Gastrocnemius medialis (tissue), 4 donors: ENCODE results near the gene THRSP.

ENCODE experiments used
- CTCF ChIP-seq, 5 experiments: fragments of 450-650 bp in 3 of 5; fragments of 200-600 bp in 2 of 5; sonication (generic) in 2 of 5; IDR thresholded peaks in 4 of 5; conservative IDR thresholded peaks in 1 of 5; 1 replicate in 4 of 5; 2 replicates in 1 of 5; pipeline ENCODE4 v1.5.1; 2016 to 2019; ENCODE audit warnings: antibody characterized with exemption in 5 of 5, mild to moderate bottlenecking in 3 of 5, moderate library complexity in 3 of 5
- POLR2A ChIP-seq, 2 donors: fragments of 450-650 bp; IDR thresholded peaks; one replicate each; pipeline ENCODE4 v1.6.1; 2017; ENCODE audit warnings: antibody characterized with exemption in 2 of 2, mild to moderate bottlenecking in 2 of 2, moderate library complexity in 2 of 2

DNA sequence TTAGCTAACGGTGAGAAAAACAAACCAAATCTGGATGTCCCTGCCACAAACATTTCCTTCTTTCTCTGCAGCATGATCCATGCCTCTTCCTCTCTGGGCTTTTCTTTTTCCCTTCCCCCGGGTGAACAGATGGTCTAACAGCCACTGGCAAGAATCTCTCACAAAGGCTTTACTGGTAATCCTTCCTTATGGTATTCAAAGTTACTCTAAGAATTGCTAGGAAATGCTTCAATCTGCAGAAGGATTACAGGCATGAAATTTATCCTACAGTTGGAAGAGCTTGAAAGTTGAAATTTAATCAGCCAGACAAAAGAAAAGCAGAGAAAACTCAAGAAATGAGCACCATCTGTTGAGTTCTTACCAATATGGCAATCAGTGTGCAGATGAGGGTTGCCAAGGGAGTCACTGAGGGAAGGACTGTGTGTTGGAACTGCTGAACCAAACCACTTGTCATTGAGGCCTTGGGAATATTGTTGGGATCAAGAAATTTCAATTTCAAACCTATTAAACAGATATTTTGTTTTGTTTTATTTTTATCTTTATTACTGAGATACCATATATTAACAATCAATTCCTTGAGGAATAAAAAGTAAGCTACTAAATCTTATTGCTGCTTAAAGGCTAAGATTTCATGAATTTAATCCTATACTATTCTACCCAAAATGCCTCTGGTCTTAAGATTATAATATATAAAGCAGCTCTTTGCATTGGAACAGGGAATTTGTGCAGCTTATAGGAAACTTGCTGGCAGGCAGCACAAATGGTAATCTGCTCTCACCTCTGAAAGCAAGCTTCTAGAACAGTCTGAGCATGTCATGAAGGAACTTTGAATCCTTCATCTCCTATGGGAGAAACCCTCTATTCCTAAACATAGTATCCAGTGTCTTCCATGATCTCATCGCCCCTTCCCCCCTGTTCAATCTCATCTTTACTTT, 45.7 kb downstream of the THRSP start:
- TF ChIP-seq CTCF (IDR thresholded peaks at IDR 0.05 in 4 of 5, conservative IDR thresholded peaks at IDR 0.05 in 1 of 5): no peak
- TF ChIP-seq POLR2A (IDR thresholded peaks at IDR 0.05): no peak
